Breast epithelium (tissue), 3 donors: Measurements from ENCODE around the gene ERCC5.

ENCODE experiments used
- POLR2AphosphoS5 ChIP-seq, 3 donors: sonication (generic); formaldehyde crosslinking; IDR thresholded peaks; one replicate each; pipeline ENCODE4 v1.6.1; 2017; ENCODE audit warnings: antibody characterized with exemption in 3 of 3
- TF ChIP-seq, protein P1 (sequence below), 3 donors: fragments of 450-650 bp; IDR thresholded peaks; one replicate each; pipeline ENCODE4 v1.5.1; 2016 to 2017; ENCODE audit warnings: antibody characterized with exemption in 3 of 3, mild to moderate bottlenecking in 3 of 3, moderate library complexity in 3 of 3

DNA sequence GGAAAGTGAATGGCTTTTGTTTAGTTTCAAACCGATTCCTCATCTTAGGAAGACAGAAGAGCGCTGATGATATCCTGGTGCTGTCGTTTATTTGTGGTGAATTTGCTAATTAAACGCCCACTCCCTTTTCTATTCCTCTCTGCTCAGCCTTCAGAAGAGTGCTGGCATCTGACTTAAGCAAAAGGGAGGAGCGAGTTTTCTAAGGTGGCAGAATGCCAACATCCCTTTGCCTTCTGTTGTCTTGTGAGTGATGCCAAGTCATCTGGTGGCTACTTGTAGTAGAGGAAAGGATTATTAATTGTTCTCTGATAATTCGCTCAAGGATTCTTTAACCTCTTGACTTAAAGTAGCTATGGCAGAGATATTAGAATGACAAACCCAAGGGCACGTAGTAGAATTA lies 68.1 kb downstream of the ERCC5 start:
- no peak for TF ChIP-seq POLR2AphosphoS5 (IDR thresholded peaks at IDR 0.05)
- TF ChIP-seq, protein P1, sequence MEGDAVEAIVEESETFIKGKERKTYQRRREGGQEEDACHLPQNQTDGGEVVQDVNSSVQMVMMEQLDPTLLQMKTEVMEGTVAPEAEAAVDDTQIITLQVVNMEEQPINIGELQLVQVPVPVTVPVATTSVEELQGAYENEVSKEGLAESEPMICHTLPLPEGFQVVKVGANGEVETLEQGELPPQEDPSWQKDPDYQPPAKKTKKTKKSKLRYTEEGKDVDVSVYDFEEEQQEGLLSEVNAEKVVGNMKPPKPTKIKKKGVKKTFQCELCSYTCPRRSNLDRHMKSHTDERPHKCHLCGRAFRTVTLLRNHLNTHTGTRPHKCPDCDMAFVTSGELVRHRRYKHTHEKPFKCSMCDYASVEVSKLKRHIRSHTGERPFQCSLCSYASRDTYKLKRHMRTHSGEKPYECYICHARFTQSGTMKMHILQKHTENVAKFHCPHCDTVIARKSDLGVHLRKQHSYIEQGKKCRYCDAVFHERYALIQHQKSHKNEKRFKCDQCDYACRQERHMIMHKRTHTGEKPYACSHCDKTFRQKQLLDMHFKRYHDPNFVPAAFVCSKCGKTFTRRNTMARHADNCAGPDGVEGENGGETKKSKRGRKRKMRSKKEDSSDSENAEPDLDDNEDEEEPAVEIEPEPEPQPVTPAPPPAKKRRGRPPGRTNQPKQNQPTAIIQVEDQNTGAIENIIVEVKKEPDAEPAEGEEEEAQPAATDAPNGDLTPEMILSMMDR (IDR thresholded peaks at IDR 0.05): no peak
